GM12891 (cell line): ENCODE measurements around the gene GLDC.

ENCODE experiments used
- DNase-seq: peaks from one replicate; pipeline ENCODE4 v3.0.0; 2011; ENCODE audit warnings: low spot score; ENCODE audit not compliant: insufficient read length
- FAIRE-seq: peaks from 2 replicates; lab custom pipeline; 2011; peaks lifted over from hg19 to GRCh38; lab: Jason Lieb, UNC
- PAX5 ChIP-seq: IDR thresholded peaks from 2 replicates; pipeline ENCODE4 v1.6.1; 2011; ENCODE audit warnings: low read length, moderate library complexity, mild to moderate bottlenecking; ENCODE audit not compliant: insufficient read depth, severe bottlenecking
- POLR2A ChIP-seq: IDR thresholded peaks from 2 replicates; pipeline ENCODE4 v1.6.1; 2011; ENCODE audit warnings: low read depth, low read length, control low read depth
- POLR2AphosphoS5 ChIP-seq: IDR thresholded peaks from 2 replicates; pipeline ENCODE4 v1.6.1; 2011; ENCODE audit warnings: low read depth, low read length, control low read depth
- POU2F2 ChIP-seq: IDR thresholded peaks from 2 replicates; pipeline ENCODE4 v1.6.1; 2011; ENCODE audit warnings: low read depth, mild to moderate bottlenecking, control low read depth, low read length, moderate library complexity
- SPI1 ChIP-seq: IDR thresholded peaks from 2 replicates; pipeline ENCODE4 v1.6.1; 2011; ENCODE audit warnings: low read depth, low read length, control low read depth
- TAF1 ChIP-seq: IDR thresholded peaks from 2 replicates; pipeline ENCODE4 v1.6.1; 2011; ENCODE audit warnings: low read depth, low read length, control low read depth

Gene GLDC

DNA sequence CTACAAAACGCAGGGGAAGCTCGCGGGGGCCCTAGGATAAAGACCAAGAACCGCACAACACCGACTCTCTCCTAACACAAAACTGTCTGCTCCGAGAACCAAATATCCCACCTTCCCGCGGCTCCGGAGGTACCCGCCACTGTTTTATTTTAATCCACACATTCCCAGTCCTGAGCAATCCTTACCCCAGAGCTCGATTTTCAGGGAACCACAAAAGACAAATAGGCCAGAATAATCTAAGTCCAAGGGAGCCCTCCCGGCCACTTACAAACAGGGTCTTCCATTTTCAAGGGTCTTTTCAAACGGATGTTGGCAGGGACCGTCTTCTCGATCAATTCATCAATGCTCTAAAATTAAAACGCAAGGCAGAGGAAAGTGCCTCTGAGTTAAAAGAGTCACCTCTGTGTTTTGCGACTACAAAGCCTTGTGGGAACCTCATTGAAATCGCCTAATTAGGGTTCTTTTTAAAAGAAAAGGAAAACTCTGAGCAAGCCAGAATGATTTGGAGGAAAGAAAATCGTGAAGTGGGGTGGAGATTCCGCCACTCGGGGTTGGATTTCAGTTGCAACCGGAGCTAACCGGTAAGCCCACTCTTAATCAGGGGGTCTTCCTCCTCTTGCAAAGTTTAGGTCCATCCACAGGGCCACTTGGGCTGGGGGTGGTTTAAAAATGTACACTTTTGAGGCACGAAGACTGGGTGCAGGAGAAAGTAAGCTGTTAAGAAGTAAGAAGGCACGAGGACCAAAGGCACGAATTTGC, 1.0 kb downstream of the GLDC start:
- FAIRE-seq (peak; percentile 16), DNase-seq (no peak)
- TF ChIP-seq PAX5 (no peak), SPI1 (no peak), POU2F2 (no peak), POLR2A (no peak), TAF1 (no peak), POLR2AphosphoS5 (no peak)

DNA sequence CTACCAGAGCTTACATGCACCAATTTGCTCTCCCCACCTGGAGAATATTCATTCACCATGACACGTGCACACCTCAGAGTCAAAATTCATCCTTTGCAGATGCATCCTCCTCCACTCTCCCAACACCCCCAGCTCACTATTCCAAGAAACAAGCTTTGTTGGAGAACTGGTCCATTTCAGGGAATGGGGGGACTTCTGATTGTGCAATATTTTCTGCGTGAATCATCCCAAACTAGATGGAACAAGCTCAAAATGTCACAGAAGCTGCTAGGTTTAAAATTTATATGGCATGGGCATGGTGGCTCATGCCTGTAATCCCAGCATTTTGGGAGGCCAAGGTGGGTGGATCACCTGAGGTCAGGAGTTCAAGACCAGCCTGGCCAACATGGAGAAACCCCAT, 3.6 kb downstream of the GLDC start:
- TF ChIP-seq POU2F2 (no peak), PAX5 (no peak), POLR2A (no peak), POLR2AphosphoS5 (no peak), SPI1 (no peak), TAF1 (no peak)
- DNase-seq (no peak), FAIRE-seq (no peak)

DNA sequence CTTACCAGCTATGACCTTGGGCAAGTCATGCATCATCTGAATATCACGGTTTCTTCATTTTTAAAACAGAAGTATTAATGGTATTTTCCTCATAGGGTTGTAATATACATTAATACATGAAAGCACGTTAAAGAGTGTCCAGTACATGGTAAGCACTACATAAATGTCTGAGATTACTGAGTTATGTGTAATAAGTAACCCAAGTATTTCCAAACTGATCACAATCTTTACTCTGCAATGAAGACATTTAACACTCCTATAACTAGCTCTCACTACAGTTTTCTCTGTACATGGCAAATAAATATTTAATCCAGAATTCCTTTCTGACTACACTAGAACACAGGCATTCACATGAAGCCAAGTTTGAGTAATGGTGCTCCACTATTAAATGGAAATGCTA, 4.0 kb downstream of the GLDC start:
- FAIRE-seq (no peak), DNase-seq (no peak)
- no peak for TF ChIP-seq POLR2AphosphoS5
- no peak for TF ChIP-seq SPI1
- no peak for TF ChIP-seq PAX5
- no peak for TF ChIP-seq POU2F2
- no peak for TF ChIP-seq TAF1
- no peak for TF ChIP-seq POLR2A

DNA sequence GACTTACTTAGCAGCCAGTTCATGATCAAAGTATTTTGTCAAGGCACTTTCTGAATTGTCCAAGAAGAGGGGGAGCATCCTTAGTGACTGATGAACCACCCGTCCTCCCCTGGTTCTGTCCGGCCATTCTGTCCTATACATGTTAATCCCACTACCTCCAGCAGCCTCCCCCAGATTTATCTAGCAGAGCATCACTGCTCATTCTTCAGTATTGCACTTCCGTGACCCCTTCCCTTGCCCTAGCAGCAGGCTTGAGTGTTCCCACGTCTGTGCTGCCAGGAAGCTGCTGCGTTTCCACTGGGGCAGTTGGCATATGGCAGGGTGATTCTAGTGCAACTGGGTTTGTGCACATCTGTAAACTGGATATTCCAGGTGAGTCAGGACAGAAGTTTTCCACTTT, 4.5 kb downstream of the GLDC start:
- no peak for TF ChIP-seq POU2F2
- no peak for TF ChIP-seq TAF1
- no peak for TF ChIP-seq POLR2A
- no peak for TF ChIP-seq PAX5
- no peak for FAIRE-seq
- DNase-seq: no peak

DNA sequence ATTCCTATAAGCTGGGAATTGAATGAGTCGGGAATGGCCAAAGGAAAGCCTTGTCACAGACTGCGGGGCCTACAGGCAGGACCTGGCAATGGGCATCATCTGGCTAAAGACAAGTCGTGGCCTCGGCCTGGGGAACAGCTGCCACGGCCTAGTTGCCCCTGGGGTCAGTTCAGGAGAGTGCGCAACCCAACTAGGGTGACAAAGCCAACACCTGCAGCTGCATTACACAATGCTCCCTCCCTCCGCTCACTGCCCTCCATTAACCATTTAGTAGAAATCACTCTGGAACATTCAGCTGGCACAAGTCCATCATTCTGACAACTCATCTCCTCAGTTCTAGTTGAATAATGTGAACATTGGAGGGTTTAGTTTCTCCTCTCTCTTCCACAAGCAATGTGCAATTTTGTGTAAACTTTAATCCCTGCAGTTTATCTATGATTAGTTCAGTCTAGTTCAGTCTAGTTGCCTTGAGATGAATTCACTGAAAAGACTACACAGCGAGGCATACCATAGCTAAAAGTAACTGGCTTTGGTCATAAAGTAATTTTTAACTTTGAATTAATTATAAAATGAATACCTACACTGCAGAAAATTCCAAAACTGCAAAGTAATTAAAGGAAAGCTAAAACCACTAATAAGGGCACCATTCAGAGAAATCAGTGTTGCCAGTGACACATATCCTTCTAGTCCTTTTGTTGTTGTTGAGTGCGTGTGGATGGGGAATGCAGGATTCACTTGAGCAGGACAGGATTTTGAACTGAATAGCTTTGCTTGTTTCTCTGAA, 5.1 kb downstream of the GLDC start:
- DNase-seq (no peak), FAIRE-seq (no peak)
- TF ChIP-seq PAX5 (no peak), SPI1 (no peak), POLR2AphosphoS5 (no peak), TAF1 (no peak), POLR2A (no peak), POU2F2 (no peak)

DNA sequence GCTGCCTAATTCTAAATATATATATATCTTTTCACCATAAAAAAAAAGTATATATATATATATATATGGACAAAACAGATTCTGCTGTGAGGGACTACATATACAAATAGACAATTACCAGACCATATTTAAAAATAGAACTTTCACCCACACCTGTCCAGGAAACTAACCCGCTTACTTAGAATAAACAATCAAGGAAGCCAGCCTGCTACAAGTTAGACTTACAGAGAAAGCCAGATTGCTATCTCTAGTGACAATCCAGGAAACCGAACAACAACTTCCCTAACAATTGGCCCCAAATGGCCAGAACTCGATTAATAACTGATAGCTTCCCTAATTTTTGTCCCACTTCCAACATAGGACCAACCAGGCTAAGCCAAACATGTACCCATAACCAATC, 5.9 kb downstream of the GLDC start:
- FAIRE-seq (no peak), DNase-seq (no peak)
- TF ChIP-seq TAF1 (no peak), POLR2A (no peak), SPI1 (no peak)

DNA sequence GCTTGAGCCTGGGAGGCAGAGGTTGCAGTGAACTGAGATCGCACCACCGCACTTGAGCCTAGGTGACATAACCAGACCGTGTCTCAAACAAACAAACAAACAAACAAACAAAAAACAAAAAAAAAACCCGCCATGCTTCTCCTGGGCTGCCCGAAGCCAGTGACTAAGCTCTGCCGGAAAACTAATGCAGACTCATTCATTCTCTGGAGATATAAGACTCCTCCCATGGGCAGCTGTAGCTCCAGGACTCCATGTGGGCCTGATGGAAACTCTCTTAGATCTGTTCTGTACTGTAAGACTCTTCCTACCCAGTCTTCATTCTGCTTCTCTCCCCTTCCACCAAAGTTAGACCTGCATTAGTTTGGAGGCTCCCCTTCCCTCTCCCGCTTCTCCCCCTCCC, 11.1 kb downstream of the GLDC start:
- FAIRE-seq: no peak
- TF ChIP-seq POU2F2 (no peak), POLR2A (no peak), SPI1 (no peak), TAF1 (no peak), PAX5 (no peak), POLR2AphosphoS5 (no peak)
- DNase-seq: no peak

DNA sequence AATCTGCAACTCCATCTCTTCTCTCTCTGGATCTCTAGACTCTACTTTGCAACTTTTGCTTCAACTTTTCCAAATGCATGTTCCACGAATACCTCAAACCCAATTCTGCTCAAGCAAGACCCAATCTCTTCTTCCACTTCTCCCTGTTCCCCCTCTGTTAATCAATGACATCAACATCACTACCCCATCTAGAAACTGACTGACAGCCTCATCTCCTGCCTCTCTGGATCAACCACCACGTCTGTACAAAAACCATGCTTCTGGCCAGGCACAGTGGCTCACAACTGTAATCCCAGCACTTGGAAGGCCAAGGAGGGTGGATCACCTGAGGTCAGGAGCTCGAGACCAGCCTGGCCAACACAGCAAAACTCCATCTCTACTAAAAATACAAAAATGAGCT, 12.2 kb downstream of the GLDC start:
- FAIRE-seq (no peak), DNase-seq (no peak)
- TF ChIP-seq TAF1: no peak
- TF ChIP-seq POU2F2: no peak
- no peak for TF ChIP-seq SPI1
- TF ChIP-seq POLR2AphosphoS5: no peak
- no peak for TF ChIP-seq PAX5

DNA sequence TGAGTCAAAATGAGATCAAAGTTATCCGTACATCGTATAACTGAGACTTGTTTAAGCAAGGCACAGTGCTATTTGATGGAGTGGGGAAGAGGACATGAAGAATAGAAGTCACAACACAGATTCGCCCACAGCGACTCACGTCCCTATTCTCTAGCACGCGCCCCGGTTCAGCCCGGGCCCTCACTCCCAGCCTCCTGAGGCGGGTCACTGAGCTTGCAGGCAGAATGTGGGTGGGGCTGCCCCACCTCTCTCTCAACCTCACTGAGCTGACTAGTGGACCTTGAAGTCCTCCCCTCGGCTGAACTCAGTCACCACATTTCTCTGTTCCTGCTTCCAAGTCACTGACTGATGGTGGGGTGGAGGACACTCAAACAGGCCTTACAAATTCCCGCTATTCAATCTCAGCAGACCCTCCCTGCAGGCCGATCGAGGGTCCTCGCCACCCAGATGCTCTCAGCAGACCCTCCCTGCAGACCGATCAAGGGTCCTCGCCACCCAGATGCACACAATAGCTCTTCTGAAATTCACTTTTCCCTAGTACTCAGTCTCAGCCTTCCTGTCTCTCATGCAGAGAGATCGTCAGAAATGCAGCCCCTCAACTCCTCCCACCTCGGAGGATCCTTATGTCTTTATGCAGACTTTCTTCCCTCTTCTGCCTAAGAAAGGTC, 12.9 kb downstream of the GLDC start:
- FAIRE-seq: peak; percentile 100

DNA sequence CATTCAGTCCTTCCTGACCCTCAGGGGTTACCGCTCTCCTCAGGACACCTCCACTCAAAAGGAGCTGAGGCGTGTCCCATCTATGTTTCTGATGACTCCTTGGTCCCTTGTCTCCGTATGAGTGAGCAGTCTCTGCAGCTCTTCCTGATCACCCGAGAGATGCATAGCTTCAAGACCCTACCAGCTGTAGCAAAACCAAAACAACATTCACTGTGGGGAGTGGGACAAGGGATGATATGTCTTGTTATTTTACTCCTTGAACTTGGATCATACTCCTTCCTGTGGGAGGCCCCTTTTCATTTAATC, 14.4 kb downstream of the GLDC start:
- TF ChIP-seq POLR2A: no peak
- no peak for TF ChIP-seq POU2F2
- no peak for TF ChIP-seq POLR2AphosphoS5
- no peak for TF ChIP-seq TAF1
- TF ChIP-seq SPI1: no peak
- no peak for TF ChIP-seq PAX5
- DNase-seq: no peak
- FAIRE-seq: no peak

More for the DNA sequence above, 12.9 kb downstream of the GLDC start:
- TF ChIP-seq POLR2AphosphoS5 (no peak), POLR2A (no peak; the same call in 1 of the 2 replicates), PAX5 (peak; percentile 89), TAF1 (no peak), POU2F2 (0 out of 2 replicates have a peak, but pooled peaks have one; percentile 45), SPI1 (peak; percentile 93)
- peak; percentile 73 for DNase-seq
